NCI-H1105 treated with DMSO at 0.1 percent for 48 hours (cell line): Measurements from ENCODE around the gene ENPEP.
A peak's percentile ranks its signal among the peaks of the same experiment; 100 is the strongest.
"Not testable (repeated sequence)": the region's sequence is repeated elsewhere in the genome, so short reads cannot be mapped to it uniquely, and the experiment has no call there.

Experiments used
- DNase-seq: peaks from one replicate; lab custom pipeline; 2025; lab: John Stamatoyannopoulos, UW

Gene ENPEP

GRCh38 chr4:110484029-110484428 lies 8.1 kb downstream of the ENPEP start:
- DNase-seq, result no peak

DNA sequence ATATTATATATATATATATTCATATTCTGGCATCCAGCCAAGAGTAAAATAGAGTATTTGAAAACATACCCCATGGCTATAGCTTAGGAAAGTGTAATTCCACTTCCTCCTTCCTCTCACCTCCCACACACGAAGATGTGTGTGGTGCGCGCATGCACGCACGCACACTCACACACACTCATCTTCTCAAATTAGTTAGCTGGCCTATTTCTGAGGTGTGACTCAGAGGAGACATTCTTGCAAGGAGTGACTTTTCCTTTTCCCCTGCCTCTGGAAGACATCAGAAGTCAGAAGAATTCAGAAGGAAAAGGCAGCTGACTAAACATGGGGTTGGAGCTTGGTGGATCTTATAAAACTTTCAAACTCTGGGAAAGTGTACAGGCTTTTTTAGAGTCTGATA lies 8.8 kb downstream of the ENPEP start:
- DNase-seq, result no peak

- DNase-seq, result no peak
These were observed 9.5 kb downstream of the ENPEP start for GRCh38 chr4:110485452-110485851.

DNA sequence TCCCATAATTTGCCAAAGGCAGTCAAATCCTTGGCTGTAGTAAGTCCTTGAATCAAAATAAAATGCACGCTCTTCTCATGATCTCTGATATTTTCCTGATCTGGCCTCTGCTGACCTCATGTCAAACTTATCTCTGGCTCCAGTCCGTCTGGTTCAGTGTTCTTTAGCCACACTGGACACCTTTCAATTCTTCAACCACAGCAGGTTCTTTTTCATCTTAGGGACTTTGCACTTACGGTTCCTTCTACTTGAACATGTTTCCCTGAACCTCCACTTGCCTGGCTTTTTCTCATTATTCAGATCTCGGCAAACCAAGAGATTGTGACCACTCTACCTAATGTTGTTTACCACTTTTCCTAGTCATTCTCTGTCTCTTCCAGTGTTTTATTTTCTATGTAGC lies 10.3 kb downstream of the ENPEP start:
- no peak for DNase-seq

DNA sequence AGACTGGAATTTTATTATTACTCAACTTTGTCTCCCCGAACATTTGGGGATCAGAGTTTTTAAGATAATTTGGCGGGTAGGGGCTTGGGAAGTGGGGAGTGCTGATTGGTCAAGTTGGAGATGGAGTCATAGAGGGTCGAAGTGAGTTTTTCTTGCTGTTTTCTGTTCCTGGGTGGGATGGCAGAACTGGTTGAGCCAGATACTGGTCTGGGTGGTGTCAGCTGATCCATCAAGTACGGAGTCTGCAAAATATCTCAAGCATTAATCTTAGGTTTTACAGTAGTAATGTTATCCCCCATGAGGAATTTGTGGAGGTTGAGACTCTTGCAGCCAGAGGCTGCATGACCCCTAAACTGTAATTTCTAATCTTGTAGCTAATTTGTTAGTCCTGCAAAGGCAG lies 10.9 kb downstream of the ENPEP start:
- DNase-seq, result not testable (repeated sequence)

GRCh38 chr4:110487873-110488272 lies 11.9 kb downstream of the ENPEP start:
- no peak for DNase-seq

GRCh38 chr4:110489901-110490508 lies 14.1 kb downstream of the ENPEP start:
- no peak for DNase-seq

- no peak for DNase-seq
These were observed 16.6 kb downstream of the ENPEP start for GRCh38 chr4:110492522-110492921.

DNA sequence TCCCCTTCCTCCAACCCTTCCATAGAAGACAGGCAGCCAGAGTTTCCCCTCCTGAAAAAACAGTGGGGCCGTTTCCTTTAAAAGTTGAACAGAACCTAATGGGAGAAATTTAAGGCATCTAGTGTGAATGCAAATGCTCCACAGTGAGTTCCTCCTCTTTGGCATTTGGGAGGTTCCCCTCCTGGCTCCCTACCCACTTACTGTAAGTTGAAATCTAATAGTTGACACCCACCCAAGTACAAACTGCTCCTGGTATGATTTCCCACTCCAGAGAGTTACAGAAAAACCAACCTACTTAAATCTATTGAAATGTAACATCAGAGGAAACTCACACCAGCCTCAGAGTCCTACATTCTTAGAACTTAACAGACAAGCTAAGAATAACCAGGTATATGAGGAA lies 17.6 kb downstream of the ENPEP start:
- DNase-seq, result no peak

- no peak for DNase-seq
These were observed 22.5 kb downstream of the ENPEP start for GRCh38 chr4:110498420-110498819.

GRCh38 chr4:110499126-110499525 lies 23.2 kb downstream of the ENPEP start:
- DNase-seq, result no peak

GRCh38 chr4:110501826-110502225 lies 25.9 kb downstream of the ENPEP start:
- no peak for DNase-seq

DNA sequence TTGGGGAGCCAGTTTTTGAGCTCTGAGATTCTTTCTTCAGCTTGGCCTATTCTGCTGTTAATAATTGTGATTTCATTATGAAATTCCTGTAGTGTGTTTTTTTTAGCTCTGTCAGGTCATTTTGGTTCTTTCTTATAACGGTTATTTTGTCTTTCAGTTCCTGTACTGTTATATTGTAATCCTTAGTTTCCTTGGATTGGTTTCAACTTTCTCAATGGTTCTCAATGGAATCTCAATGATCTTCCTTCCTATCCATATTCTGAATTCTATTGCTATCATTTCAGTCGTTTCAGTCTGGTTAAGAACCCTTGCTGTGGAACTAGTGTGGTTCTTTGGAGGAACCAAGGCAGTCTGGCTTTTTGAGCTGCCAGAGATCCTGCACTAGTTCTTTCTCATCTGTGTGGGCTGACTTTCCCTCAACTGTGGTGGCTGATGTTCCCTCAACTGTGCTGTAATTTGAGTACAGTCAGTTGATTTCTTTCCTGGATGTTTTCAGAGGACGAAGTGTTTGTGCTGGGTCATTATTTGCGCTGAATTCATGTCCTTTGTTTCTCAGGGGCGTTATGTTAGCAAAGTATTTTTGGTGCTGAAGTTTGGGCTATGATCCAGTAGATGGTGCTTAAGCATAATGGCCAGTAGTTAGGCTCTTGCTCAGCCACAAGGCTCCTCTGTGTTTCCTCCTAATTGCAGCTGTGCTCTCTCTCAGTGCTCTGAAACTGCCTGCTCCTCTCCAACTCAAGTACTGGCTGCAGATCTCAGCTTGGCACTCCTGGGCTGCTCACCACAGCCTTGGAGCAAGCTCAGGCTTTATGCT lies 27.5 kb downstream of the ENPEP start:
- no peak for DNase-seq

- no peak for DNase-seq
These were observed 28.1 kb downstream of the ENPEP start for GRCh38 chr4:110504084-110504435.

GRCh38 chr4:110505440-110505839 lies 29.5 kb downstream of the ENPEP start:
- DNase-seq, result no peak

DNA sequence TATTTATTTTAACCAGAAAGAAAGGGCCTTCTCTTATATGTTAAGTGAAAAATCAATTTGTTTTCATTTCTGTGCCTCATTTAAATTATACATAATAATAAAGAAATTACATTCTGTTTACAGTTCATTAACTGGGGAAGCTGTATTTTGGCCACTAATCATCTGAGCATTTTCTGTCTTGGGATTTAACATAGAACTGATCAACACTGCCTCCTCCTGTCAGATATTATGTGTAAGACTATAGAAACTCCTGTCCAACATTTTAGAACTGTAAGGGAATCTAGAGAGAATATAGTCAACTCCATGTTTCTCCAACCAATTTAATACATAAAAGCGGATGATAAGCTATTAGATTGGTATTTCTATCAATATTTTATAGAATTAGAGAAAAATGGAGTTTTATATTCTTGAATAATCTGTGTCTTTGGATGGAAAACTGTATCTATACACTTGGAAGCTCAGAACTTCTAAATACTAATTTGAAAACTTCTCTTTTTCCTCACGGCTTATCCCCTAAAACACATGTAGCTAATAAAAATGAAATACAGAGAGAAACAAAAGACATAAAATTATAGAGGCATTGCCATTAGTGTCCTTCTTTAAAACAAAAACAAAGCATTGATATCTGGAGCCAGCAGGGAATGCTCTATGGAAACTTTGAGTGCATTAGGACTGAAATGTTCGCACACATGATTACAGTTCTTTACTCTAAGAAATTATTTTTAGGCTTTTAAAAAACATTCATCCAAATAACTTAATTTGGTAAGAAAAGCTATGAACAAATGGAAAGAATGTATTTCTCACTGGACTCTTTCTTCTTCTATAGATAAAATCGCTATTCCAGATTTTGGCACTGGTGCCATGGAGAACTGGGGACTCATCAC lies 33.1 kb downstream of the ENPEP start:
- DNase-seq, result no peak

- no peak for DNase-seq
These were observed 34.3 kb downstream of the ENPEP start for GRCh38 chr4:110510277-110510676.

DNA sequence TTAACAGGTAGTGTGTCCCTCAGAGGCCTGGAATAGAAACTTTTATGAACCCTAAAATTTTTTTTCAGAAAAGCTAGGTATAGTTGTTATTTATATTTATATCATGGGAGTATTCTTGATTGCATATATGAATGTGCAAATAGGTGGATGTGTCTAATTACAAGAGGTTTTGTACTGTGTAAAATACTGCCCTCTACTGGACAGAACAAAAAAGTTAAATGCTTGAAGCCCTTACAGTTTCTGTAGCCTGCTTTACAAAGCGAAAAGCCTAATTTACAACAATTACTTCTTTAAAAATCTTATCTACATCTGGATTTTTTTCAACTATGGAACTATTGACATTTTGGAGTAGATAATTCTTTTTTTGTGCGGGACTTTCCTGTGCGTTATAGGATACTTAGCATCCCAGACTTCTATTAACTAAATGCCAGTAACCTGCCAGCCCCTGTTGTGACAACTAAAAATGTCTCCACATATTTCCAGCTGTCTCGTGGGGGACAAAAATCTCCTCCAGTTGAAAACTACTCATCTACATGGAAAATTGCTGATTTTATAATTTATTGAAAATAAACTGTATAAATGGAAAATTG lies 35.1 kb downstream of the ENPEP start:
- peak; percentile 52 for DNase-seq

- DNase-seq, result no peak
These were observed 36.9 kb downstream of the ENPEP start for GRCh38 chr4:110512901-110513300.

DNA sequence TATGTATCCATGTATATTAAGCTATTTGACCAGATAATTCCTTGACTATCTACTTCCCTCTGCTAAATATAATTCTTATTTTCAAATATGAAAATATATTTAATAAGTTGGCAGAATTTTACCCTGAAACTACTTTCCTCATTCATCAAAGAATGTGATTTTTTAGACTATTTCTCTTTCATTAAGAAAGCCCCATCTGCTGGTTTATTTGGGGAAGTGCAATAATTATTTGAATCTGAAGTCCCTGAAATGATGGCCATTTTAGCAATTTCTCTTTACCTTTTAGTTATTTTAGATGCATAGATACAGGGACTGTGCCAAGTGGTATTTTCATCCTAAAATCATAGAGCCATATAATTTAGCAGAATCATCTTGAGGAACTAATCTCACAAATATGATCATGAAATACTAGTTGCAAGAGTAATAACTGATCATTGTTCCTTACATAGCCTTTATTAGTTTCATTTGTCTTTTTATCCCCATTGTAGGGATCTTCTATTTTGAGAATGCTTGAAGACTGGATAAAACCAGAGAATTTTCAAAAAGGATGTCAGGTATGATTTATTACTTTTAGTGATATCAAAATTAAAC lies 39.0 kb downstream of the ENPEP start:
- DNase-seq, result peak; percentile 38

GRCh38 chr4:110515676-110516075 lies 39.7 kb downstream of the ENPEP start:
- no peak for DNase-seq
